ENCODE data around the gene ROCK2. TPM values are rescaled to one million over a fixed set of nuclear protein-coding genes. Genes with fewer than 3 reads are reported as not detected.

The ROCK2 gene
- total RNA-seq, 1 donor from 2014 or later, result 41.7 TPM

DNA sequence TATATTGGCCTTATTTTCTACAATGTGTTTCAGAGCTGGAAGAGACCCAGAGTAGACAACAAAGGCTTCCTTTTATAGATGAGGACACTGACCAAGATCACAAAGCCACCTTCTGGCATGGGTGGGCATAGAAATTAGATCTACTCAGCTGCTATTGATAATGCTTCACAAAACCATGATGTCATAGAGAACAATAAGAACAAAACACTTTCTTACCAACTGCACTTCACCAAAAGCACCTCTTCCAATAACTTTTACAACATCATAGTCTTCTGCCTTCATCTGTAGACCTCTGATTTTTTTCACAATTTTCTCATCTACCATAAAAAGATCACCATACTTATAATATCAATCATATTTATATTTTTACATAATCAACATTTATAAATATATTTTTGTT, 58.1 kb downstream of the ROCK2 start:
- no peak for DNase-seq (ENCODE audit: extremely low spot score, unreplicated experiment)
- Mint-ChIP-seq H3K27ac (no peak overlapping the region), H3K9me3 (peaks cover 6% of the 10 kb centered on the region), H3K27me3 (no peaks in the 10 kb centered on the region), H3K4me1 (ENCODE audit: unreplicated experiment) (peaks cover 5% of the 10 kb centered on the region), H3K4me3 (no peak overlapping the region), H3K36me3 (peaks cover 37% of the 10 kb centered on the region)
- TF ChIP-seq, protein P1, sequence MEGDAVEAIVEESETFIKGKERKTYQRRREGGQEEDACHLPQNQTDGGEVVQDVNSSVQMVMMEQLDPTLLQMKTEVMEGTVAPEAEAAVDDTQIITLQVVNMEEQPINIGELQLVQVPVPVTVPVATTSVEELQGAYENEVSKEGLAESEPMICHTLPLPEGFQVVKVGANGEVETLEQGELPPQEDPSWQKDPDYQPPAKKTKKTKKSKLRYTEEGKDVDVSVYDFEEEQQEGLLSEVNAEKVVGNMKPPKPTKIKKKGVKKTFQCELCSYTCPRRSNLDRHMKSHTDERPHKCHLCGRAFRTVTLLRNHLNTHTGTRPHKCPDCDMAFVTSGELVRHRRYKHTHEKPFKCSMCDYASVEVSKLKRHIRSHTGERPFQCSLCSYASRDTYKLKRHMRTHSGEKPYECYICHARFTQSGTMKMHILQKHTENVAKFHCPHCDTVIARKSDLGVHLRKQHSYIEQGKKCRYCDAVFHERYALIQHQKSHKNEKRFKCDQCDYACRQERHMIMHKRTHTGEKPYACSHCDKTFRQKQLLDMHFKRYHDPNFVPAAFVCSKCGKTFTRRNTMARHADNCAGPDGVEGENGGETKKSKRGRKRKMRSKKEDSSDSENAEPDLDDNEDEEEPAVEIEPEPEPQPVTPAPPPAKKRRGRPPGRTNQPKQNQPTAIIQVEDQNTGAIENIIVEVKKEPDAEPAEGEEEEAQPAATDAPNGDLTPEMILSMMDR (conservative IDR thresholded peaks at IDR 0.05), result no peak

DNA sequence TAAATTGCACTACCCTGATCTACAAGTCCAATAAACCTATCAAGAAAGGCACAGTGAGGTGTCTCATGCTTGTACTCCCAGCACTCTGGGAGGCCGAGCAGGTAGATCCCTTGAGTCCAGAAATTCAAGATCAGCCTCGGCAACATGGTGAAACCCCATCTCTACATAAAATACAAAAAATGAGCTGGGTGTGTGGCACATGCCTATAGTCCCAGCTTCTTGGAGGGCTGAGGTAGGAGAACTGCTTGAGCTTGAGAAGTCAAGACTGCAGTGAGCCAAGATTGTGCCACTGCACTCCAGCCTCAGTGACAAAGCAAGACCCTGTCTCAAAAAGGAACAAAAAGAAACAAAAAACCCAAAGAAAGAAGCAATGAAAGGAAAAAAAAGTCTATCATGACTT, 58.9 kb downstream of the ROCK2 start:
- Mint-ChIP-seq H3K27me3 (no peaks in the 10 kb centered on the region), H3K9me3 (peaks cover 6% of the 10 kb centered on the region)

DNA sequence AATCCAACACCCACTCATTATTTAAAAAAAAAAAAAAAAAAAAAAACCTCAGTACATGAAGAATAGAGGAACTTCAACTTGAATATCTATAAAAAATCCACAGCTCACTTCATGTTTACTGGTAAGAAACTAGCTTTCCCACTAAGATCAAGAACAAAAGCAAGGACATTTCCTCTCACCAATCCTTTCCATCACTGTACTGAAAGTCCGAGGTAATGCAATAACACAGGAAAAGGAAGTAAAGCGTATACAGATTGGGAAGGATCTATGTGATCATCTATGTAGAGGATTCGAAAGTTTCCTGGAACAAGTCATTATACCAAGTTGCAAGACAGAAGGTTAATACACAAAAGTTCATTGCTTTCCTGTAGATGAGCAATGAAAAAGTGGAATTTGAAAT, 63.2 kb downstream of the ROCK2 start:
- Mint-ChIP-seq H3K4me3 (no peak overlapping the region), H3K36me3 (peaks cover 67% of the 10 kb centered on the region), H3K9me3 (peaks cover 10% of the 10 kb centered on the region), H3K27me3 (no peaks in the 10 kb centered on the region), H3K4me1 (ENCODE audit: unreplicated experiment) (no peaks in the 10 kb centered on the region), H3K27ac (no peak overlapping the region)
- TF ChIP-seq, protein P1 (conservative IDR thresholded peaks at IDR 0.05), result no peak
- no peak for DNase-seq (ENCODE audit: extremely low spot score, unreplicated experiment)

More for the DNA sequence above, 58.9 kb downstream of the ROCK2 start:
- H3K27ac Mint-ChIP-seq, result no peak overlapping the region
- TF ChIP-seq, protein P1 (conservative IDR thresholded peaks at IDR 0.05), result no peak
- peaks cover 5% of the 10 kb centered on the region for H3K4me1 Mint-ChIP-seq (ENCODE audit: unreplicated experiment)
- H3K36me3 Mint-ChIP-seq, result peaks cover 44% of the 10 kb centered on the region
- H3K4me3 Mint-ChIP-seq, result no peak overlapping the region
- no peak for DNase-seq (ENCODE audit: extremely low spot score, unreplicated experiment)

DNA sequence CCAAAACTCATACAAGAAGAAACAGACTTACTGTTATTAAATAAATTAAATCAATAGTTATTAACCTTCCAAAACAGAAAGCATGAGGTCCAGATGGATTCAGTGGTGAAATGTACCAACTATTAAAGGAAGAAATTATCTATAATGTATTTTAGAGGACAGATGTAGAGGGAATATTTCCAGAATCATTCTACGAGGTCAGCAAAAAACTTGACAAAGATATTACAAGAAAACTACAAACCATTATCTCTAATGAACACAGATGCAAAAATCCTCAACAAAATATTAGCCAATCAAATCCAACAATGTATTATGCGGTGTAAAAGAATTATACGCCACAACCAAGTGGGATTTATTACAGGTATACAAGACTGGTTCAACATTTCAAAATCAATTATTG, 63.7 kb downstream of the ROCK2 start:
- TF ChIP-seq, protein P1 (conservative IDR thresholded peaks at IDR 0.05), result no peak
- H3K27ac Mint-ChIP-seq, result no peak overlapping the region
- DNase-seq (ENCODE audit: extremely low spot score, unreplicated experiment), result no peak
- no peaks in the 10 kb centered on the region for H3K27me3 Mint-ChIP-seq
- H3K4me1 Mint-ChIP-seq (ENCODE audit: unreplicated experiment), result no peaks in the 10 kb centered on the region
- peaks cover 64% of the 10 kb centered on the region for H3K36me3 Mint-ChIP-seq
- no peak overlapping the region for H3K4me3 Mint-ChIP-seq
- H3K9me3 Mint-ChIP-seq, result peaks cover 7% of the 10 kb centered on the region

DNA sequence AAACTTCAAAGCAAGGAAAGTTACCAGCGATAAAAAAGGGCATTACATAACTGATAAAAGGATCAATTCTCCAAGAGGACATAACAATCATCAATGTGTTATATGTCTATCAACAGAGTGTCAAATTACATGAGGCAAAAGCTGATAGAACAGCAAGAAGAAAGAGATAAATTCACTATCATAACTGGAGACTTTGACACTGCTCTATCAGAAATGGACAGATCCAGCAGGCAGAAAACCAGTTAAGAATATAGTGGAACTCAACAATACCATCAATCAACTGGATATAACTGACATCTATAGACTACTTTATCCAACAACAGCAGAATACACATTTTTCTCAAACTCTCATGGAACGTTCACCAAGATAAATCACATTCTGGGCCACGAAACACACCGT, 65.0 kb downstream of the ROCK2 start:
- Mint-ChIP-seq H3K36me3 (peaks cover 55% of the 10 kb centered on the region), H3K27me3 (no peaks in the 10 kb centered on the region), H3K4me3 (no peak overlapping the region), H3K4me1 (ENCODE audit: unreplicated experiment) (no peaks in the 10 kb centered on the region), H3K9me3 (peaks cover 7% of the 10 kb centered on the region), H3K27ac (no peak overlapping the region)
- DNase-seq (ENCODE audit: extremely low spot score, unreplicated experiment), result no peak
- TF ChIP-seq, protein P1 (conservative IDR thresholded peaks at IDR 0.05), result no peak

DNA sequence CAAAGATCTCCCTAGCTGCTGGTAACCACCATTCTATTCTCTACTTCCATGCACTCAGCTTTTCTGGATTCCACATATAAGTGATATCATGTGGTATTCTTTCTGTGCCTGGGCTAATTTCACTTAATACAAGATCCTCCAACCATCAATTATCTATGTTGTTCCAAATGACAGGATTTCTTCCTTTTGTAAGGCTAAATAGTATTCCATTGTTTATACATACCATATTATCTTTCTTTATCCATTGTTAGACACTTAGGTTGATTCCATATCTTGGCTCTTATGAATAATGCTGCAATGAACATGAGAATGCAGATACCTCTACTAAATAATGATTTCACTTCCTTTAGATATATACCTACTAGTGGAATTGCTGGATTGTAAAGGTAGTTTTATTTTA, 66.2 kb downstream of the ROCK2 start:
- Mint-ChIP-seq H3K36me3 (peaks cover 51% of the 10 kb centered on the region), H3K27ac (no peak overlapping the region), H3K4me3 (no peak overlapping the region), H3K9me3 (peaks cover 7% of the 10 kb centered on the region), H3K4me1 (ENCODE audit: unreplicated experiment) (no peaks in the 10 kb centered on the region), H3K27me3 (no peaks in the 10 kb centered on the region)
- DNase-seq (ENCODE audit: extremely low spot score, unreplicated experiment), result no peak
- TF ChIP-seq, protein P1 (conservative IDR thresholded peaks at IDR 0.05), result no peak

All from type B pancreatic cell (in vitro differentiated cells).